Activated CD8-positive, alpha-beta memory T cell treated with anti-CD3 and anti-CD28 coated beads for 48 hours (primary cell): ENCODE measurements around the gene HOXD3.

Experiments used
- DNase-seq, 3 experiments: peaks; one replicate each; pipeline ENCODE4 v3.0.0-alpha.2; 2020; ENCODE audit warnings: low read depth in 2 of 3, low spot score in 2 of 3

HOXD3 gene

DNA sequence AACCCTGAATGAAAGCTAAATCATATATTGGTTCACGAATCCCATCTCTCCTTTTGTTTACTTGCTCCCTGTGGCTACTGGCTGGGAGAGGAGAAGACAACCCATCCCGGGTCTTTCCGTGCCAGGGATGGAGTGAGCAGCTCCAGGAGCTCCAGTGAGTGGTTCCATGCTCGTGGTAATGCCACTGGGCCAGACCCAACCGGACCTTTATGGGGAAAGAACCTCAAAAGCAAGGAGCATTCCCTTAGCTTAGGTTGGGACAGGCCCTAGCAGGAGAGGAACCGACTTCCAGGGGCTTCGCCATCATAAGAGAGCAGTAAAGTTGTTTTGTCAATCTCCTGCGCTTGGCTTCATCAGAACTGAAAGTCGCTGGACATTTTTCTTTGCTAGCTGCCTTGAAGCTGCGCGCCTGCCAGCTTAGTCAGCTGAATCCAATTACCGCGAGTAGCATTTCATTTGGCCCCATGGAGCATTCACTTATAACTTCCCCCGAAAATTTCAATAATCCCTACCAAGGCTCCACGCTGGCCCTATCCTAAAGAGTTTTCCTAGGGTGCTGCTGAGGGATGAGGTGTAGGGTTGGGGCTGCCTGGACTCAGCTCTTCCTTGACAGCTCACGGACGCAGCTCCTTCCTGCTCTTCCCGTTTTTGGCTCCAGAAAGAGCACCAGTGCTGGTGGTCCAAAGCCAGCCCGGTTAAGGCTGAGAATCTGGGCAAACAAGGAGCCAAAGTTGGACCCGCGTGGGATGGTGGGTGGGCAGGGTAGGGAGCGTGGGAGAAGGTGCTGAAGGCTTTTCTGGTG is 4.9 kb downstream of the HOXD3 start:
- DNase-seq: no peak

DNA sequence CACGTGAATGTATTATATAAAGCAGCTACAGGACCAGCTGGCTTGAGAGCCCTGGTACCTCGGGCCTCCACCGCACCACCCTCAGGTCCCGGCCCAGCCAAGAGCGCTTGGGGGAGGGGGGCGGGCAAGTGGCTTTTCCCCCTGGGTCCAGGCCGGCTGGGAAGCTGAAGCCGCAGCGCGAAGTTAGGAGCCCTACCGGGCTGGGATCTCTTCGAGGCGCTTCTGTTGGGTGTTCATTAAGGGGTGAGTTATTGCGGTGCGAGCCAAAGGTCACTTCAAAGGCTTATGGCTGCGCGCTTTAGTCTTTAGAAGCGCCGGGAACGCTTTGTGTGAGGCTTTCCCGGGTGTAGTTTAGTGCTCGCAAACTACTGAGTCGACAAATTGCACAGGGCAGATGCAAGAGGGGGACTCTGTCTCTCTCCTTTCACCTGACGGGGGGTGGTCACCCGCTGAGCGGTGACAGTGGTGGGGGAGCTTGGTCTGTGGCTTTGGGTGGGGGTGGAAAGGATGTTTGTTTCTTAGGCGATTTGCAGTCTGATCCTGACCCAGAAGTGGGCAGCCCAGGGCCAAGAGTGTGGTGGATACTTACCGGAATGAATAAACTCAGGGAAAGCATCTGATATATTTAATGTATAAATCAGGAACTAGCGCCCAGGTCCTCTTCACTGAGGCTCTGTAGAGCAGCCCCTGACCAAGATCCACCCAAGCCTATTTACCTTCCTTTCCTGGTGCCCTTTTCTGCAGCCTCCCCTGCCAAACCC is 6.0 kb downstream of the HOXD3 start:
- DNase-seq: no peak

DNA sequence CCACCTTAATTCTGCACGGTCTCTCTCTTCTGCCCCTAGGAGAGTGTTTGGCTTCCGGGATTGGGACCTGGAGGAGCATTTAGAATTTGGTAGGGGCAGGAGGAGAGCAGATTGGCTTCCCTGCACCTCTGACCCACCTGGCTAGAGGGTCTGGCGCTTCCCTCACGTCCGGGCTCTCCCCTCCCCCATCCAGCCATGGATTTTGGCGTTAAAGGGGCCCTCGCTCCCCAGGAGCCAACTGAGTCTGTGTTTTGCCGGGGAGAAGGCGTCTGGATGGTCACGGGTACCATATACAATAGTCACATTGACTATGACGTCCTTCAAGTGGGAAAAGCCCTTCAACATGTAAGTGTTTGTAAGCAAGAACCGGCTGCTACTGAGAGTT is 6.6 kb downstream of the HOXD3 start:
- DNase-seq: no peak

DNA sequence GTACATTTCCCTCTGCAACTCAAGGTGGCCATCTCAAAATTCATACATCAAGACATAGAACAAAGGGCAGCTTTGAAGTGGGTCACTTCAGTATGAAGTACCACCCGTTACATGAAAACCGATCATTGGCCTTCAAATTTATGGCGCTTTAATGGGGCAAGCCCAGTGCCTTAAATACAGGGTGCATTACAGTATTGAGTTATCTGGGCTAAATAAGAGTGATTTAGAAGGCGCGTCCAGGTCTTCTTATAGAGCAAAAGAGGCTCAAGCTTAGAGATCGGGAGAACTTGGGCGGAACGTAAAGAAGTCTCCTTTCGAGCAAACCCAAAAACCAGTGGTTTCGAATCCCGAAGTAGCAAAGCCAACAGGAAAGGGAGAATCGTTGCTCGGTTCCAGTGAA is 7.1 kb downstream of the HOXD3 start:
- DNase-seq: no peak

DNA sequence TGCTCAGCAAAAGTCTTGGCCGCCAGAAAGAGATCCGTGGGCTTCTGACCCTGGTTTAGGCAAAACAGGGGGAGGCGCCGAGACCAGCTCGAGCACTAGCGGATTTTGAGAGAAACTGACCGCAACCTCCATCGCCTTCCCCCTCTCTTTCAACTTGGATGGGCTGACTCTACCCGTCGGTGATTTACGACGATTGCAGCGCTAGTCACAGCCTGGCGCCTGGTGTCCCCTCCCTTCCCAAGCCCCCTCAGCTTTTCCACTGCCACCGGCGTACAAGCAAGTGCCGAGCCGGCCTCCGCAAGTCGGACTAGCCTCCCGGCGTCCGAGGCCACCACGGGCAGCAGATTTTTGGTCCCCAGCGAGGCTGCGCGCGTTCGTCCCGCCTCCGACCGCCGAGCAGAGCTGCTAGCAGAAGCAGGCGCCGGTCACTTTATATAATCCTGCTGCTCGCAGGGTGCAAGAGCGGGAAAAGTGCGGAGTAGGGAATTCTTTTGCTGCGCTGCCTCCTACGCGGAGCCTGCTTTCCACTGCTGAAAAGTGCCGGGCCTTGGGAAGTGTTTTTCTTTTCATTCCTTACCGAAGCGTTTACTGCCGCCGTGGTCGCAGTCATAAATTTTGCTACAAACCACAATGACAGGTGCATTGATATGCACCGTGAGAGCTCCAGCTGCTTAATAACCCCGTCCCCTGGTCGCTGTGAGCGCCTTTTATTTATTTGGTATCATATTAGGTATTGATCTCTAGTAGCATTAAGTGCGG is 7.7 kb downstream of the HOXD3 start:
- no peak for DNase-seq

DNA sequence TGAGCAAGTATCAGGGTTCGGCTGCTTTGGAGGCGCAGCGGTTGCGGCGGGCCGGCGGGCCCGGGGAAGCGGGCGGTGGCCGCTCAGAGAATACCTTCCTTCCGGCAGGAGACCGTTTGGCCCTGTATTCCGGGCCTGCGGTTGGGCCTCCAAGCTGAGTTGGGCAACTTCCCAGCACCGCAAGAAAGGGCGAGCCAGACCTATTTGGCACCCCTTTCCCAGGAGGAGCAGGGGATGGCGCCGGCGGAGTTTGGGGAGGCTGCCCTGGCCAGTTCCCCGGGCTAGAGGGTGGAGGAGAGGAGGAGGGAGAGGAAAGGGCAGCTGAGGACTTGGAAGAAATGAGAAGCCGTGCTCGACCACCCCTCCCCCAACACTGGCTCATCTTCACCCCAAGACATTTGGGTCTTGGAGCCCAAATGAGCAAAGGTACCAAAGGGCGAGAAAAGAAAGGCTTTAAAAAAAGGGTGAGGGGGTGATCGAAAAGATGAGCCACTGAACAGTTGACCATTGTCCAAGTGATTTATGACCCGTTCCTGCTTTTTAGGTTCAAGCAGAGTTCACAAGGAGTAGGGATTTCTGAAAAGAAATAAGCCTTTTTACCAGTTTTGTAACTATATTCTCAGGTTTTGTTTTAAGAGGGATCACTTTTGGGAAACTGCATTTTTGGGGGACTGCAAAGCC is 8.4 kb downstream of the HOXD3 start:
- DNase-seq: no peak

DNA sequence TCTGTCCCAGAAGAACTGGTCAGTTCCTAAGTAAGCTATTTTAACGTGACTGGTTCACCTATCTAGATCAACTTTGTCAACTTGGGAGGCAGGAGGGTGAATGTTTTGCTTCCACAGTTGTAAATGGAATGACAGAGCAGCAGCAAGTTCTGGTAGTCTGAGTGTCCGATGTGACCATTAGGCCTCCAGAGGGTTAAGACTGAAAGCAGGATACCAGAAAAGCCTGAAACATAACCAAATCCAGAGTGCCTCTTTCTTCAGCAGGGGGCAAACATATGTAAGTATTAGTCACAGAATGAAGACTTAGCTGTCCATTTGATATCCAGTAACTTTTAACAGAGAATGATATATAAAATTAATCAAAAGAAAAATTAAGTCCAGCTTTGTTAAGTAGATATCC is 9.2 kb downstream of the HOXD3 start:
- DNase-seq: no peak

DNA sequence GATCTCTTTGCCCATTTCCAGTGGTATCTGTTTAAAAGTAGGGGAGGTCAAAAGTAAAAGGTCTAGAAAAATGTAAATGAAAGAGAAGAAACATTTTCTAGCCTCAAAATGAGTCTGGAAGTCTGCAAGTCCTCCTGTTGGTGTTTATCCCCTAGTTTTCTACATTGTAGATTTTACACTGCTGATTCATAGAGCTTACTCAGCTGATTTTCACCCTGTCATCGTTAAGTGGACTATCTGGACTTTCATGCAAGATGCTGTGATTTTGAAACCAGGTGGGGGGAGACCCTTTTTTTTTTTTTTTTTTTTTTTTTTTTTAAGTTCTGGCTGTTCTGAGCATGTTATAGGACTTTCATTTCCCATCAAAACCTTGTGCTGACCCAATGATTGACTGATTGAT is 10.3 kb downstream of the HOXD3 start:
- no peak for DNase-seq

DNA sequence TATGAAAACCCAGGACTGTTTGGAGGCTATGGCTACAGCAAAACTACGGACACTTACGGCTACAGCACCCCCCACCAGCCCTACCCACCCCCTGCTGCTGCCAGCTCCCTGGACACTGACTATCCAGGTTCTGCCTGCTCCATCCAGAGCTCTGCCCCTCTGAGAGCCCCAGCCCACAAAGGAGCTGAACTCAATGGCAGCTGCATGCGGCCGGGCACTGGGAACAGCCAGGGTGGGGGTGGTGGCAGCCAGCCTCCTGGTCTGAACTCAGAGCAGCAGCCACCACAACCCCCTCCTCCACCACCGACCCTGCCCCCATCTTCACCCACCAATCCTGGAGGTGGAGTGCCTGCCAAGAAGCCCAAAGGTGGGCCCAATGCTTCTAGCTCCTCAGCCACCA is 12.1 kb downstream of the HOXD3 start:
- no peak for DNase-seq

DNA sequence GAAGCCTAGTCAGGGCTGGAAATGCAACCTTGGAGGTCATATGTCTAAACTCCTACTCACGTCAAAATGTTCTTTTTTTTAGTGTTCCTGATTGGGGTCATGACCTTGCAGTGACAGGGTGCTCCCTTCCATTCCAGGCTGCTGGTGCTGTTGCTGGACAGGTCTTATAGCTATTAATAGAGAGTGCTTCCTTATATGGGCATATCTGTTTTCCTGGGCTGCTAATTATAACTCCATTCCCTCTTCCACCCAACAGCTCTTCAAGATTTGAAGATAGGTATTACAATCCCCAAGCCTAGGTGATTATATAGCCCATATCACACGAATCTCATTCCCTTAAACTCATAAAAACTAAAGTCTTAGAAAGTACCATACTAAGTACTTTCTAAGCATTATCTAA is 12.6 kb downstream of the HOXD3 start:
- DNase-seq: no peak

DNA sequence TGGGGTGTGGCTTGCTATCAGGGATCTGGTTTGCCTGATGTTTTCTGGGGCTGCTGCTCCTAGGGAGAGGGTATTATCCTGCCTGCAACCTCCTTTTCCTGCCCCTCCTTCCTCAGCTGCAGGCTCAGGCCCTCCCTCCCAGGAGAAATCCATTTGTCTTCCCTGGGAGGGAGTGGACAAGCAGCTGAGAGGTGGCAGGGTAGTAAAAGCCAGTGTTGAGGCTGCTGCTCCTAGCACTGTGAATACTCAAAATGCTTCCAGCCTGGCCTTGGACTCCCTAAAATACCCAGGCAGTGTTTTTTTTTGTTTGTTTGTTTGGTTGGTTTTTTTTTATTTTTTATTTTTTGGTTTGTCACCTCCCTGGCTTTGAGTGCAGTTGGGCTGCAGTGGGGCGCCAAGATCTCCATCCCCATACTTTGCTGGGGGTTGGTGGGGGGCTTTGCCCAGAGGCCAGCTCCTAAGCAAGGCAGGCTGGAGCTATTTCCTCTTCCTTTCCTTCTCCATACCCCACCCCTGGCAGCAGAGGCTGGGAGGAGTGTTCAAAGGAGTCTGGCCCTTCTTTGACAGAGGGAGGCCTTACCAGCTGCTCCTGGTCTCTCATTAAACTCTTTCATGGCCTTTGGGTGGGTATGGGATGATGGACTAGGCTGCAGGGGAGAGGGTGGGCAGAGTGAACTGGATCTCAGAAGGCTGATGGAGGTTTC is 13.6 kb downstream of the HOXD3 start:
- DNase-seq: no peak

DNA sequence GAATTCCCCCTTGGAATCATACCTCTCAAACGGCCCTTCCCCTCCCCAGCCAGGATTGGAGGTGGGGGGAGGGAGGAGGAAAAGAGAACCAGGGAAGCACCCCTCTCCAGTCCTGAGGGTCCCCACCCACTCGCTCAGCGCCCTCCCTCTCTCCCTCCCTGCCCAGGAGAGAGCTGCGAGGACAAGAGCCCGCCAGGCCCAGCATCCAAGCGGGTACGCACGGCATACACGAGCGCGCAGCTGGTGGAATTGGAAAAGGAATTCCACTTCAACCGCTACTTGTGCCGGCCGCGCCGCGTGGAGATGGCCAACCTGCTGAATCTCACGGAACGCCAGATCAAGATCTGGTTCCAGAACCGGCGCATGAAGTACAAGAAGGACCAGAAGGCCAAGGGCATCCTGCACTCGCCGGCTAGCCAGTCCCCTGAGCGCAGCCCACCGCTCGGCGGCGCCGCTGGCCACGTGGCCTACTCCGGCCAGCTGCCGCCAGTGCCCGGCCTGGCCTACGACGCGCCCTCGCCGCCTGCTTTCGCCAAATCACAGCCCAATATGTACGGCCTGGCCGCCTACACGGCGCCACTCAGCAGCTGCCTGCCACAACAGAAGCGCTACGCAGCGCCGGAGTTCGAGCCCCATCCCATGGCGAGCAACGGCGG is 14.4 kb downstream of the HOXD3 start:
- DNase-seq: no peak

DNA sequence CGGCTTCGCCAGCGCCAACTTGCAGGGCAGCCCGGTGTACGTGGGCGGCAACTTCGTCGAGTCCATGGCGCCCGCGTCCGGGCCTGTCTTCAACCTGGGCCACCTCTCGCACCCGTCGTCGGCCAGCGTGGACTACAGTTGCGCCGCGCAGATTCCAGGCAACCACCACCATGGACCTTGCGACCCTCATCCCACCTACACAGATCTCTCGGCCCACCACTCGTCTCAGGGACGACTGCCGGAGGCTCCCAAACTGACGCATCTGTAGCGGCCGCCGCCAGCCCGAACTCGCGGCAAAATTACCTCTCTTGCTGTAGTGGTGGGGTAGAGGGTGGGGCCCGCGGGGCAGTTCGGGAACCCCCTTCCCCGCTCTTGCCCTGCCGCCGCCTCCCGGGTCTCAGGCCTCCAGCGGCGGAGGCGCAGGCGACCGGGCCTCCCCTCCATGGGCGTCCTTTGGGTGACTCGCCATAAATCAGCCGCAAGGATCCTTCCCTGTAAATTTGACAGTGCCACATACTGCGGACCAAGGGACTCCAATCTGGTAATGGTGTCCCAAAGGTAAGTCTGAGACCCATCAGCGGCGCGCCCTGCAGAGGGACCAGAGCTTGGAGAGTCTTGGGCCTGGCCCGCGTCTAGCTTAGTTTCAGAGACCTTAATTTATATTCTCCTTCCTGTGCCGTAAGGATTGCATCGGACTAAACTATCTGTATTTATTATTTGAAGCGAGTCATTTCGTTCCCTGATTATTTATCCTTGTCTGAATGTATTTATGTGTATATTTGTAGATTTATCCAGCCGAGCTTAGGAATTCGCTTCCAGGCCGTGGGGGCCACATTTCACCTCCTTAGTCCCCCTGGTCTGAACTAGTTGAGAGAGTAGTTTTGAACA is 15.1 kb downstream of the HOXD3 start:
- DNase-seq: no peak

DNA sequence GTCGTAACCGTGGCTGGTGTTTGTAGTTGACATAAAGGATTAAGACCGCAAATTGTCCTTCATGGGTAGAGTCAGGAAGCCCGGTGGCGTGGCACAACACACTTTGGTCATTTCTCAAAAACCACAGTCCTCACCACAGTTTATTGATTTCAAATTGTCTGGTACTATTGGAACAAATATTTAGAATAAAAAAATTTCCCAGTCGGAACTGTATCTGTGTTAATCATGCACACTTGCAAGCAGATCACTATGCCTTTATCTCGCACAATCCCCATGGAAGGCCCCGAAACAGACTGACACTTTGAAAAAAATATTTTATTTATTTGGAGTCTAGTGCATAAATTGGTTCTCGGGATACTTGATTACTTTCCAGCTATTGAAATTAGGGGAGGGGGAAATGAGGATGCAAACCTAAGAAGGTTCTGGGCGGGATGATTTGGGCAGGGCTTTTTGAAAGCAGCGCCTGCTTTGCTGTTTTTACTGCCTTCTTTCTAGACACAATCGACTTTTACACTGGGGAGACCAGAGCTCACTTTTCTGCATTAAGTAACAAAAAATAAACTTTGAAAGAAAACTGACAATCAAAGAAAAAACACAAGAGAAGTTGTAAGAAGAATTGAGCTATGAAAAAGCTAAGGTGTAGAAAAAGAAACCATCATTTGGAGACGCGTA is 15.9 kb downstream of the HOXD3 start:
- DNase-seq: no peak

DNA sequence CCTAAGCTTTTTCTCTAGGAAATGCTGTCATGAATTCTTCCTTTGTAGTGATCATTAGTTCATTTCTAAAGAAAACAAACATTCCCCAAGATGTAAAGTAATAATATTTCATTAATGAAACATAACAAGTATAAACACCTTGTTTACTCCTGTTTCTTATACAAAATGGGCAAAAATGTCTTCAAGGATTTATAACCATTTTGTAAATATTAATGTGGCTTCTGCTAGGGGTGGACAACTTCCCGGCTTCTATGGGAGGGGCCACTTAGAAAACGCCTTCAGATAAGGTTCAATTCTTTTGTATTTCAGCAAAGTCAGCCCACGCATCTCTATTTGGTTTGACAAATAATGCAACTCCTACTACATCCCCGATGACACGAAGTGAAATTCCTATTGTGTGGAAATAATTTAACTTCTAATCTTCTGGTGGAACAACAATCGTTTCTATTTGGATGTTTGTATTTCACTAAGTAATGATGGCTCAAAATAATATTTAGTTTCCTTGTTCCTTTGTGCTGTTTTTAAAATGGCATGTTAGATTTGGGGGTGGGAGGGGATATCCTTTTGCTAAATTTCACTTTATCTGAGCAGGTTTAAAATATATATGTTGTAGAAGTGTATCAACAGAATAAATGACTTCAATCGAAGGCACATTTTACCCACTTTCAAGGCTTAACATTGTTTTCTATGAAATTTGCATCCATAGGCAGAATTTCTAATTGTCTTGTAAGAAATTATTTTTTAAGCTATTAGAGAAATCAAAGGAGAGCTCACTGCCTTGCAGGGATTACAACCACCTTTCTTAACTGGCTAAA is 16.7 kb downstream of the HOXD3 start:
- no peak for DNase-seq

DNA sequence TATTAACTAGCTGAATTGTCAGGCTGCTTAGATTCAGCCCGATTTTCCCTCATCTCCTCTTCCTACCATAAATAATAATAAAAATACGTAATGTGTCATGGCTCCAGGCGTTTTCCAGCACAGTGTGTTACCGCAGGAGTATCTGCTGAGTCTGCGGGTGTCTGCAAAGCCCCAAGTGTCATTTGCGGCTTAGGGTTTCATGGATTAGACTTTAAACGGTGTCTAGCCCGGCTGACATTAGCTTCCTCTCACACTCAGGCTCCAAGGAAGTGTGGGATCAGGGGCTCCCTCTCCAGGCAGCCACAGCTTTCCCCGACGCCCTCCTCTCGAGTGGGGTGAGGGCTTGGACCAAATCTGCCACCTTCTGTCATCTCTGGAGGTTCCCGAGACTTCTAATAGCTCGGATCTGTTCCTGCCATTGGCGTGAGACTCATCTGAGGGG is 17.3 kb downstream of the HOXD3 start:
- DNase-seq: no peak

DNA sequence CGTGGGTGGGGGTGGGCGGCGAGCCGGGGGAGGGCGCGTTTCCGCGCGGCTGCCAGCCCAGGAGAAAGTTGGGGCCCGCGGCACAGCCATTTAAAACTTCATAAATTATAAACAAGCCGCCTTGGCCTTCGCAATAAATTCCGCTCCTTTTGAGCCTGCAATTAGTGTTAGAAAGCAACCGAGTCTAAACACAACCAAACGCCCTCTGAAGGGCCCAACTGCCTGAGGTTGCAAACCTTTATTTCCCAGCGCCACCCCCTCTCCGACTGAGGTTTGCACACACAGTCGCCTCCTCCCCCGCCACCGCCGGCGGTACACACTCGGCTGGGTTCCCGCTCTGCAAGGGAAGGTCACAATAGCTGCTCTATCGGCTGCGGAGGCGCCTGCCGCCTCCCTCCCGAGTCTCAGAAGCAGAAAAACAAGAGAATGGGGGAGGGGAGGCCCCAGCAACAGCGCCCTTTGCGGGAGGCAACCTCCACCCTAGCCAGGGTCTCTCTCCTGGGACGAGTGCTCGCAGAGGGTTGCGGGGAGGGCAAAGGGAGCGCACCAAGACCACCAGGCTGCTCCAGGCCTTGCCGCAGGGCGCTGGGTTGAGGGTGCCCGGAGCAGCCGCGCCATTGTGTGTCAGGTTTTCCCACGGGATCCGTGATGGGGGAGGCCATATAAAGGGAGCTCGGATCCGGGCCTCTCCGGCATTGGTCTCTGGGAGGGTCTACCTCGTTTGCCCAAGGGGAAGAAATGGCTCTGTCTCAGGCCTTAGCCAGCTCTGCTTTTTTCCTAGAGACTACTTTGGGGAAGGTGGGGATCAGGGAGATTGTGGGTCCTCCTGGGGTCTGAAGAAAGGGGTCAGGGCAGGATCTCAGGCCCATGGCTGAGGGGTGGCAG is 18.0 kb downstream of the HOXD3 start:
- no peak for DNase-seq
